HG02678 (cell line): Measurements from ENCODE around the gene MYRF.

ENCODE experiments used
- ATAC-seq: cut with Tn5 transposase; IDR thresholded peaks from one replicate; pipeline ENCODE4 v1.9.1; 2021; ENCODE audit warnings: mild to moderate bottlenecking, moderate library complexity; ENCODE audit not compliant: unreplicated experiment

MYRF gene

DNA sequence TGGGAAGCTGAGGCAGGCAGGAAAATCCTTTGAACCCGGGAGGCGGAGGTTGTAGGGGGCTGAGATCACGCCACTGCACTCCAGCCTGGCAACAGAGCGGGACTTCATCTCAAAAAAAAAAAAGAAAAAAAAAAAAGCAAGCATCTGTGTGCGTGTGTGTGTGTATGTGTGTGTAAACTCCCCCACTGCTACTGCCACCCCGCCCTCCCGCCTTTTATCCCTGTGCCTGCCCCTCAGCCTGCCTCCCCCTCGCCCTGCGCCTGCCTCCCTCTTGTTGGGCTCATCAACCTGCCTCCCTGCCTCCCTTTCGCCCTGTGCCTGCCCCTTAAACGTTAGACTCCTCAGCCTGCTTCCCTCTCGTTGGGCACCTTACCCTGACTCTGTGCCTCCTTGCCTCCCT, 22.0 kb downstream of the MYRF start:
- ATAC-seq: no peak

DNA sequence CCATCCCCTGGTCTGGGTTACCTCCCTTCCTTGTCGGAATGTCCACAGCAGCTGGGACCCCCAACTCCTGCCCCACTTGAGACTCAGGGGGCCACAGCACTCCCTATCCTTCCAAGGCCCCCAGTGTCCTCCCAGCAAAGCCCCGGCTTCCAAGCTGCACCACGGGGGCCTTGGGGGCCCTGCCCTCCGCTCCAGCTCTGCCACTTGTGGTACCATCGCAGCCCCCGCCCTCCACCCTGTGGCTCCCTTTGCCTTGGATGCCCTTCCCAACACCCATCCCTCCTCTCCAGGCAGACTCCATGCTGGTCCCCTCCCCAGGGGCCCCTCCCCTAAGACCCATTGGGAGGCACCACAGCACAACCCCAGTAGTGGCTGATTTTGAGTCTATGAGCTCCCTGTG, 22.7 kb downstream of the MYRF start:
- ATAC-seq: no peak

DNA sequence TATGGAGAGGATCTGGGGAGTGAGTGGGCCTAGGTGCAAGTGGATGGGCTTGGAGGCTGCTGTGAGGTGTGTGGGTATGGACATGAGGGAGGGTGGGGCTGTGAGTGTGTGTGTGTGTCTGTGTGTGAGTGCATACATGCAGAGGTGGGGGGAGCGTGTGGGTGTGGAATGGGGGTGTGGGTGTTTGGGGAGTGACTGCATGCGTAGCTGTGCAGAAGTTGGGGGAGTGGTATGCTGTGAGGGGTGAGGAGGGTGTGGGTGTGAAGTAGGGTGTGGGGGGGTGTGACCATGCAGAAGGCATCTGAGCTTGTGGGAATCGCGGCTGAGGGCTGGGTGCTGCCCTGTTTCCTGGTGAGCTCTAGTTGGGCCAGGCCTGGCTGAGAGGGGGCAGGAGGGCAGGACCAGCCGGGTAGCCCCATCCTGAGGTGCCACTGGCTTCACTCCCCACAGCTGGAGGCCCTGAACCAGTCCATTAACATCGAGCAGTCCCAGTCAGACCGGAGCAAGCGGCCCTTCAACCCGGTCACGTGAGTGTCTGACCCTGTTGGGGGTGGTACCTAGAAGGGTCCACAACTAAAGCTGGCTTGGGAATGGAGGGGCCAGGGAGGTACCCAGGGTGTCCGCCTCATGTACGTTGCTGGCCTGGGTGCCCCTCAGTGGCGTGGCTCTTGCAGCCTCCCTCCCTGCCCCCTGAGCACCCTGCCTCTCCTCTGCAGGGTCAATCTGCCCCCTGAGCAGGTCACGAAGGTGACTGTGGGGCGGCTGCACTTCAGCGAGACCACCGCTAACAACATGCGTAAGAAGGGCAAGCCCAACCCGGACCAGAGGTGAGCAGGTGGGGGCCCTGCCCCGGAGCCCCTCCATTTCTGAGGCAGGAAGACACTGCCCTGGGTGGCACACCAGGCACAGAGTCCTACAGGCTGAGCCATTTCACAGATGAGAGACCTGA, 23.4 kb downstream of the MYRF start:
- no peak for ATAC-seq

DNA sequence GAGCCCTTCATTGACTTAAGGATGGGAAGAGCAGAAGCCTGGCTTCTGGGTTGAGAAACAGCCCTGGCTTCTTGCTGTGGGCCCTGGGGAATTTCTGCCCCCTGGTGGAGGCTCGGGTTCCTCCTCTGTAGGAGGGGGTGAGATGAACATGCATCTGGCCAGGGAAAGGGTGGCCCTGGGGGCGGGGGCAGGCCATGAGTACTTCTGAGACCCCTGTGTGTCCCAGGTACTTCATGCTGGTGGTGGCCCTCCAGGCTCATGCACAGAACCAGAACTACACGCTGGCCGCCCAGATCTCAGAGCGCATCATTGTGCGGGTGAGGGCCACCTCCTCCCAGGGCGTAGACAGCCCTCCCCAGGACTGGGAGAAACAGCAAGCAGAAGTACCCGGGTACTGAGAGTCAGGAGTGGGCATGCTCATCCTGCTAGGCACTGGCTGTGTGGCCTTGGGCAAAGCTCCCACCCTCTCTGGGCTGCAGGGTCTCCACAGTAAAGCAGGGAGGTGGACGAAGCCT, 24.2 kb downstream of the MYRF start:
- ATAC-seq: peak; percentile 48

DNA sequence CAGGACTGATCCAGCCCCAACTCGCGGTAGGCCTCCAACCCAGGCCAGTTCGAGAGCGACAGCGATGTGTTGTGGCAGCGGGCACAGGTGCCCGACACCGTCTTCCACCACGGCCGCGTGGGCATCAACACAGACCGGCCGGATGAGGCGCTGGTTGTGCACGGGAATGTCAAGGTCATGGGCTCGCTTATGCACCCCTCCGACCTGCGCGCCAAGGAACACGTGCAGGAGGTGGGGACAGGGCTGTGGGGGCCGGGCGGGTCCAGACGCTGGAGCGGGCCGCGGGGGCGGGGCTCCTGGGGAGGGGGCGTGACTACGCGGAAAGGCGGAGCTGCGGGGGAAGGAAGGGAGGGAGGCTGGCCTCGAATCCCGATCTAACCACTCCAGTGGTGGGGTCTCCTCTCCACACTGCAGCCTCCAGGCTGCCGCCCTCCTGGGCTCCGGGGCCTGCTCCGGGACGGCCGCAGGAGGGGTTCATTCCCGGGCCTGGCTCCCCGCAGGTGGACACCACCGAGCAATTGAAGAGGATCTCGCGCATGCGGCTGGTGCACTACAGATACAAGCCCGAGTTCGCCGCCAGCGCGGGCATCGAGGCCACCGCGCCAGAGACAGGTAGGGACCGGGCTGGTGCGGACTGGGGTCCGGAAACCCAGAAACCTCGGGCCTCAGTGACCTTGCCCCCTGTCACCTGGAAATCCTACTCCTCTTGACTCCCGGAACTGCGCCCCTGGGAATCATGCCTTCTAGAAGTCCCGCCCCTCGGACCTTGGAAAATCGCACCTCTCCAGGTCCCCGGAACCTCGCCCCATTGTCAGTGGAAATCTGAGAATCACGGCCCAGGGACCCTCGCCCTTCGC, 25.0 kb downstream of the MYRF start:
- no peak for ATAC-seq

DNA sequence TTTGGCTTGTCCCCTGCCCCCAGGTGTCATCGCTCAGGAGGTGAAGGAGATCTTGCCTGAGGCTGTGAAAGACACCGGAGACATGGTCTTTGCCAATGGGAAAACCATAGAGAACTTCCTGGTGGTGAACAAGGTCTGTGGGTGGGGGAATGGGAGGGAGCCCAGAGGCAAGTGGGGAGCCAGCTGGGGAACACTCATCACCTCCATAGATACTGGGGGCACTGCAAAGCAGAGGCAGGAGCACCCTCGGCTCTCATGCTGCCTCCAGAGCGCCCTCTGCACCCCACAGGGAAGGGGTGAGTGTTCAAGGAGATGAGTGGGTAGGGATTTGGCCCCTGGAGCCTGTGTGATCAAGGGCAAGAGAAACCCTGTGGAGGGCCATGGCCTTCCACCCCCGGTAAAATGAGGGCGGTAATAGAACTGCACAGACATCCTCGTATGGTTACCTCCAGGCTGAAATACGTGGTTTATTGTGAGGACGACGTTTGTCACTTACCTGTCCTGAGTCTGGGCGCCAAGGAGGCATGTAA, 26.0 kb downstream of the MYRF start:
- ATAC-seq: no peak

DNA sequence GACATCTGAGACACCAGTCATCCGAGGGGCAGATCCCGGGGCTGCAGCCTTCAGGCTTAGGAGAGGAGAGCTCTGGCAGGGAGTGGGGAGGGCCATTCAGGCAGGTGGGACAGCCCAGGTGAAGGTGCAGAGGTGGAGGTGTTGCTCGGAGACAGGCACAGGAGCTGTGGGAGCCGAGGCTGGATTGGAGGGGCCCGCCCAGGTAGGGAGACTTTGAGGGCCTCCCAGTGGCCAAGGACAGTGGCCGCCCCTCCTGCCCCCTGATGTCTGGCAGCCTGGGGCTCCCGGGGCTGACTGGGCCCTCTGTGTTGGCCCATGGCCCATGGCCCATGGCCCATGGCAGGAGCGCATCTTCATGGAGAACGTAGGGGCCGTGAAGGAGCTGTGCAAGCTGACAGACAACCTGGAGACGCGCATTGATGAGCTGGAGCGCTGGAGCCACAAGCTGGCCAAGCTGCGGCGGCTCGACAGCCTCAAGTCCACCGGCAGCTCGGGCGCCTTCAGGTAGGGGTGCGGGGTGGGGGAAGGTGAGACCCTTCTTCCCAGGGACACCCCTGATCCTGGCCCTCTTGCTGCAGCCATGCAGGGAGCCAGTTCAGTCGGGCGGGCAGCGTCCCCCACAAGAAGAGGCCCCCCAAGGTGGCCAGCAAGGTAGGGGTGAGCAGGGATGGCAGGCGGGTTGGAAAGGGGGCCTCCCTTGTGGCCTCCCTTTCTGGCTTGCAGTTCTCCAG, 26.6 kb downstream of the MYRF start:
- ATAC-seq: no peak

DNA sequence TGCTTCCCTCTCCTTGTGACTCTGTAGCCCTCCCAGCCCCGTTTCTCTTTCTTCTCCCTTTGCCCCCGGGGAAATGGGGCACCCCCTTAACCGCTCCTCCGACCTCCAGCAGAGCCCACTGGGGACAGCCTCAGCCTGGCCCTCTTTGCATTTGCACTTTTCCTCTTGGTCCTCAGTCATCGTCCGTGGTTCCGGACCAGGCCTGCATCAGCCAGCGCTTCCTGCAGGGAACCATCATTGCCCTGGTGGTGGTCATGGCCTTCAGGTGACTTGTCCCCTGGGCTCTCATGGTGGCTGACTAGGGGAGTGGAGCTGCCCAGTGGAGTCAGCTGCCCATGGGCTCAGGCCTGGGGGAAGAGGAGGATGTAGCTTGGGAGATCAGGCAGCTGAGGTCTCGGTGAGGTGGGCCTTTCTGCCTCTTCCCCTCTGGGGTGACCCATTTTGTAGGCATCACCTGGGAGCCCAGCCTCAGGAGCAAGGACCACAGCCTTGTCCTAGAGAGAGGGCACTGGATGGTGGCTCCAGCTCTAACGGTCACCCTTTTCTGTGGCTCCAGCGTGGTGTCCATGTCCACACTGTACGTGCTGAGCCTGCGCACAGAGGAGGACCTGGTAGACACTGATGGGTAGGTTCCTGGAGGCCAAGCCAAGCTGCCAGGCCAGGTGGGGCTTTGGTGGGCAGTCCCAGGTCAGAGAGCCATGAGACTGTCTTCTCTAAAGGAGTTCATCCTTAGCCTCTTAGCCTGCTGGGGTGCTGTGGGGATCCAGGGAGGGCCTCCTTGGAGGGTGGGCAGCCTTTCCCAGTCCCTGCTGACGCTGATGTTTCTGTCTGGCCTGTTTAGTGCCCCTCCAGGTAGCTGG, 27.5 kb downstream of the MYRF start:
- ATAC-seq: no peak

DNA sequence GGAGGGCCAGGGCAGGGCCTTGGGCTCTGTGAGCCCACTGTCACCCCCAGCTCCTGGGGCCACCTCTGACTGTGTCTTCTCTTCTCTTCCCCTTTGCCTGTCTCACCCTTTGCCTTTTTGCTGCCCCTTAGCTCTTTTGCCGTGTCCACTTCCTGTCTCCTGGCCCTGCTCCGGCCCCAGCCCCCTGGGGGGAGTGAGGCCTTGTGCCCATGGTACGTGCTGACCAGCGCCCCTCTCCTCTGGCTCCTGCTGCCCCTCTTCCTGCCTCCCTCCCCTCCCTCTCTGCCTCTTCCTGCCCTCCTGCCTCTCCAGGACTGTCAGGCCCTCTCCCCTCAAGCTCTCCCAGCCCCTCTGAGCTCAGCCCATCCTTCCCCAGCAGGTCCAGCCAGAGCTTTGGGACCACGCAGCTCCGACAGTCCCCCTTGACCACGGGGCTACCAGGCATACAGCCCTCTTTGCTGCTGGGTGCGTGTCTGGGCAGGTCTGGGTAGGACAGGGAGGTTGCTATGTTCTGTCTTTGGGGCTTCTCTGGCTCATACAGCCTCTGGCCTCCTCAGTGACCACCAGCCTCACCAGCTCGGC, 28.2 kb downstream of the MYRF start:
- ATAC-seq: no peak

DNA sequence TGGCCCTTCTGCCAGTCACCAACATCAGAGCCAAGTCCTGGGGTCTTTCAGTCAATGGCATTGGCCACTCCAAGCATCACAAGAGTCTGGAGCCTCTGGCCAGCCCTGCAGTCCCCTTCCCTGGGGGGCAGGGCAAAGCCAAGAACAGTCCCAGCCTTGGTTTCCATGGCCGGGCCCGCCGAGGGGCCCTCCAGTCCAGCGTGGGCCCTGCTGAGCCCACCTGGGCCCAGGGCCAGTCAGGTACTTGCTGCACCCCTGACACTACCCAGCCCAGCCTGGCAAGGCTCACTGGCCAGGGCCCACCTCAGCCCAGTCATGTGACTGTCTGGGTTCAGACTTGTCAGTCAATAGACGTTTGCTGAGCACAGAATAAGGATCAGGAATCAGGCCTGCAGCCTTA, 29.1 kb downstream of the MYRF start:
- ATAC-seq: no peak

DNA sequence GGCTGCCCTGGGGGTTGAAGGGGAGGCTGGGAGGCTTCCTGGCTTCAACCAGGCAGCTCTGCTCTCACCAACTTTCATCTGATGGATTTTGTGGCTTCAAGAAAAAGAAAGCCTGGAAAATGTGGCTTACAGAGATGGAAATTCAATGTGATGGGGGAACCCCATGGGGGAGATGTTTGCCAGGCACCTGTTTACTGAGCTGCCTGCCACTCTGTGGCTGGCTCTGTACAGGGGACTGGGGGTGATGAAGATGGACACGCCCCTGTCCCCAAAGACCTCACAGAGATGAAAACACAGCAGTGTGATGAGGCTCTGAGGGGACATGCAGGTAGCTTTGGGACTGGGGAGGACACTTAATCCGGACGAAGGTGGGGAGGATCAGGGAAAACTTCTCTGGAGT, 29.9 kb downstream of the MYRF start:
- ATAC-seq: no peak

DNA sequence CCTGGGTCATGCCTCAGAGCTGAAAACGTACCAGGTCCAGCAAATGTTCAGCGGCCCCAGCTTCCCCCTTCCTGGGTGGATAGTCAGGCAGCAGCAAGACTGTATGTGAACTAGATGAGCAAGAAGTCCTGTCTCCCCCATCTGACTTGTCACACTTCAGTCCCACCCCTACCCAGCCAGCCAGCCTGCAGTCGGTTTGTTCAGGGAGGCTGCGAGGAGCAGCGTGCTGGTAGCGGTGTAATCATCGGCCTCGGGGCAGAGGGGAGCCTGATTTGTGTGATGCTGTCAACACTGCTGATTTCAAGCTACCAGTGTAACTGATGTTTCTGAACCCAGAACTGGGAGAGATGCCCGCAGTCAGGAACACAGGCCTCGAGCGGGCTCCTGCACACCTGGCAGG, 30.4 kb downstream of the MYRF start:
- no peak for ATAC-seq

DNA sequence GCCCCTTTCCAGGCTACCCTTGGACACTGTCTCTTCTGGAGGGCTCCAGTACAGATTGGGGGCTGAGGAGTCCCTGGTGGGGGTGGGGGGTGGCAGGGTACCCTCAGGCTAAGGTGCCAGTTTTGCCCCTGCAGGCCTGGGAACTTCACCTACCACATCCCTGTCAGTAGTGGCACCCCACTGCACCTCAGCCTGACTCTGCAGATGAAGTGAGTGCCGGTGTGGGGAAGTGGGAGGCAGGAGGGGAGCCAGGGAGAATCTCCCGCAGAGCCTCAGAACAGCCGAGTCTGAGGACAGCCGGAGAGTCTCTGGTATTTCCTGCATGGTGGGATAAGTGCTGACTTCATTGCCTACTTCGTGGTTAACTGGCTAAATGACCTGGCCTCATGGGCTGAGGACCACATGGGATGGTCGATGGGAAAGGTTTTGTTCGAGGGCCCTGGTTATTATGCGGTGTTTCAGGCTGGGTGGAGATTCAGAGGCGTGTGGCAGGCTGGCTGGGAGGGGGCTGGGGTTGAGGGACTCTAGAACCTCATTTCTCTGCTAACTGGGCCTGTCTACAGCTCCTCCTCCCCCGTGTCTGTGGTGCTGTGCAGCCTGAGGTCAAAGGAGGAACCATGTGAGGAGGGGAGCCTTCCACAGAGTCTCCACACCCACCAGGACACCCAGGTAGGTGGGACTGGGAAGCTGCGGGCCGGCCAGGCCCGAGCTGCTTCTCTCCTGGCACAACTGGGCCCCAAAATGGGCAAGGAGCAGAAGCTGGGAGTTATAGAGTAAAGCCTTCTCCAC, 31.5 kb downstream of the MYRF start:
- no peak for ATAC-seq

DNA sequence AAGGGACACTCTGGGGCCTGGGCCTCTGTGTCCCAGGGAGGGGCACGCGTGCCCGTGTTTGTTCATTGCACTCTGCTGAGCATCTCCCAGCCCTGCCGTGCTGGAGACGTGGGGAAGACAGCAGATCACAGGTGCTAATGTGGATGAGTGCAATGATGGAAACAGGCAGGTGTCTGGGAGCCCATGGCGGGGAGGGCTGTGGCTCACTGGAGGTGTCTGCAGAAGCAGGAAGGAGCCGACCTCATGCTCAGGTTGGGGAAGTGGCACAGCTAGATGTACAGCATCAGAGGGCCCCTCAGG, 32.0 kb downstream of the MYRF start:
- no peak for ATAC-seq

DNA sequence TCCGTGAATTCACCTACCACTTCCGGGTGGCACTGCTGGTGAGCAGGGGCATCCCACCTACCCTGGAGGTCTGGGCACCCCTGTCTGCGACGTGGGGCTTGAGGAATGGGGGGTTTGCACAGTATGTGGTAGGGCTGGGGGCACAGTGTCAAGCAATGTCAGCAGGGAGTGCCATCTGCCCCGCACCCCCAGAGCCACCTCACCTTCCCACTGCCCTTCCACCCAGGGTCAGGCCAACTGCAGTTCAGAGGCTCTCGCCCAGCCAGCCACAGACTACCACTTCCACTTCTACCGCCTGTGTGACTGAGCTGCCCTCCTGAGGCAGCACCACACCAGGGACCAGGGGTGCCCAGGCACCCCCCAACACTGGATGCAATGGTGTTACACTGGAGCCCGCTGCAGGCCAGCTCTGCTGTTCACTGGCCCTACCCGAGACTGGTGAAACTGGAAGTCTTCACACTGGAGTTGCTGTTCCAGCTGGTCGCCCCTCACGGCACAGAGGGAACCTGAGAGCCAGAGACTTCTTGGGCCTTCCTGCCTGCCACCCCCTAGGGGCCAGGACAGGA, 33.5 kb downstream of the MYRF start:
- ATAC-seq: no peak

DNA sequence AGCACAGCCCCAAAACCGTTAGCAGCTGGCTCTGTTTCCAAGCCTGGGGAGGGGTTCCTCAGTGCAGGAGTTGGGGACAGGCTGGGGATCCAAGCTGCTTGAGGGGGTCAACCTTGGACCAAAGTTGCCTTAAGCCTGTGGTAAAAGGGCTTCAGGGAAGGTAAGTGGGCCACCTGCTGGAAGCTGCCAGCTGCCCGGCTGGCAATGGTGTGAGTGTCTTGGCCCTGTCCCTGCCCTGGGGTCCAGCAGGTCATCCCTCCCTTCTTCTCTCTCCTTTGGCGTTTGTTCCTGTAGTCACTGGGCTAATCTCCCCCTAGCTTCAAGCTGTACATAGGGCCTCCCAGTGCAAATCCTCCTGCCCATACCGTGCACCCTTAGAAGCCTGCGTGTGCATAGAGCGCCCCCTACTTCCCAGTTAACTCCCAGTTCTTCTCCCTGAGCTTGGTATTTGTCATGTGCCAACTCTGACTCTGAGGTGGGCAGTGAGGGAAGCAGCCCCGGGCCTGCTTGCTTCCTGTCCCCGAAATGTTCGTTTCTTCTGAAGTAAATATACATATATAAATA, 35.6 kb downstream of the MYRF start:
- ATAC-seq: no peak

DNA sequence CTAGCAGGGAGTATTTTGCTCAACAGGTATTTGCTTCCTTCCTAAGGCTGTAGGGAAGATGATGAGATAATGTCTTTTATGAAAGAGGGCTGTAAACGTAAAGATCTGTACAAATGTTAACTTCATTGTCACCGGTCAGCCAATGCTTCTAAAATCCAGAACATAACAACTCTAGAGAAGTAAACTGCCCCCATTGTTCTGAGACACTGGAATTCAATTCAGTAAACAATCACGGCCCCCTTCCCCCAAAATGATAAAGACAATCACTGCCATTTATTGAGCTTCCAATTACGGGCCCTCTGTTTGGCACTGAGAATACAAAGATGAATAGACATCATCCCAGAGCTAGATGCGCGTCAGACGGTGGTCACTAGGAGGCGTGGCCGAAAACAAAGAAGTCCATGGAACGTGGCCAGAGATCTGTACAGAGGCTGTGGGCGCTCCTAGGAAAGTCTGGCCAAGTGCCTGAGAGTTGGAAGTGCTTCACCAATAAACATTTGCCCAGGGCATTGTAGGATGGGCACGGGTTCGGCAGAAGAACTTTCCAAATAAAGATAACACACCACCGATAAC, 39.4 kb downstream of the MYRF start:
- ATAC-seq: peak; percentile 26
